AG04449 (cell line): ENCODE results near the gene WDR27.
A peak's percentile ranks its signal among the peaks of the same experiment; 100 is the strongest.
"Not testable (repeated sequence)": the region's sequence is repeated elsewhere in the genome, so short reads cannot be mapped to it uniquely, and the experiment has no call there.

ENCODE experiments used
- CTCF ChIA-PET: fragments of 350-600 bp; formaldehyde crosslinking; extraction: SDS; loops from one replicate; lab custom pipeline; 2021; ENCODE audit warnings: antibody characterized with exemption; lab: Yijun Ruan, JAX
- POLR2A ChIA-PET: fragments of 400-600, 350-600 bp; formaldehyde crosslinking; extraction: SDS; loops from one replicate; lab custom pipeline; 2020; ENCODE audit warnings: antibody characterized with exemption, inconsistent platforms; lab: Yijun Ruan, JAX
- DNase-seq: peaks from one replicate; pipeline ENCODE4 v3.0.0-alpha.2; 2010; ENCODE audit warnings: low read depth, low spot score
- H3K4me3 ChIP-seq: 2 replicates; pipeline ENCODE4 v1.5.1; 2011; ENCODE audit warnings: low read depth, mild to moderate bottlenecking, control low read depth, low read length
- TF ChIP-seq, protein P1 (sequence below): IDR thresholded peaks from one replicate; pipeline ENCODE4 v1.5.1; 2011; ENCODE audit warnings: mild to moderate bottlenecking, moderate library complexity, low read length, control low read depth, inconsistent platforms; ENCODE audit not compliant: insufficient read depth; ENCODE audit errors: missing control alignments

The WDR27 gene

GRCh38 chr6:169439710-169440109 lies 262.1 kb downstream of the WDR27 start:
- CTCF ChIA-PET: no interaction called here
- no peak overlapping the region for H3K4me3 ChIP-seq
- POLR2A ChIA-PET: no interaction called here
- TF ChIP-seq, protein P1, sequence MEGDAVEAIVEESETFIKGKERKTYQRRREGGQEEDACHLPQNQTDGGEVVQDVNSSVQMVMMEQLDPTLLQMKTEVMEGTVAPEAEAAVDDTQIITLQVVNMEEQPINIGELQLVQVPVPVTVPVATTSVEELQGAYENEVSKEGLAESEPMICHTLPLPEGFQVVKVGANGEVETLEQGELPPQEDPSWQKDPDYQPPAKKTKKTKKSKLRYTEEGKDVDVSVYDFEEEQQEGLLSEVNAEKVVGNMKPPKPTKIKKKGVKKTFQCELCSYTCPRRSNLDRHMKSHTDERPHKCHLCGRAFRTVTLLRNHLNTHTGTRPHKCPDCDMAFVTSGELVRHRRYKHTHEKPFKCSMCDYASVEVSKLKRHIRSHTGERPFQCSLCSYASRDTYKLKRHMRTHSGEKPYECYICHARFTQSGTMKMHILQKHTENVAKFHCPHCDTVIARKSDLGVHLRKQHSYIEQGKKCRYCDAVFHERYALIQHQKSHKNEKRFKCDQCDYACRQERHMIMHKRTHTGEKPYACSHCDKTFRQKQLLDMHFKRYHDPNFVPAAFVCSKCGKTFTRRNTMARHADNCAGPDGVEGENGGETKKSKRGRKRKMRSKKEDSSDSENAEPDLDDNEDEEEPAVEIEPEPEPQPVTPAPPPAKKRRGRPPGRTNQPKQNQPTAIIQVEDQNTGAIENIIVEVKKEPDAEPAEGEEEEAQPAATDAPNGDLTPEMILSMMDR: no peak
- no peak for DNase-seq

- POLR2A ChIA-PET, CTCF ChIA-PET, DNase-seq, H3K4me3 ChIP-seq: not testable (repeated sequence)
These were observed 267.3 kb downstream of the WDR27 start for GRCh38 chr6:169434554-169434953.

- DNase-seq: no peak
- POLR2A ChIA-PET: no interaction called here
- no peak overlapping the region for H3K4me3 ChIP-seq
- TF ChIP-seq, protein P1: no peak
- CTCF ChIA-PET: interaction anchor here (1.6 kb wide), 1 partner anchor 76 kb away, joined by 3 read pairs; no protein-coding TSS in a partner anchor
These were observed 272.8 kb downstream of the WDR27 start for GRCh38 chr6:169429001-169429400.

GRCh38 chr6:169428532-169428931 lies 273.3 kb downstream of the WDR27 start:
- POLR2A ChIA-PET: no interaction called here
- CTCF ChIA-PET: interaction anchor here (1.6 kb wide), 1 partner anchor 76 kb away, joined by 3 read pairs; no protein-coding TSS in a partner anchor
- TF ChIP-seq, protein P1: no peak

DNA sequence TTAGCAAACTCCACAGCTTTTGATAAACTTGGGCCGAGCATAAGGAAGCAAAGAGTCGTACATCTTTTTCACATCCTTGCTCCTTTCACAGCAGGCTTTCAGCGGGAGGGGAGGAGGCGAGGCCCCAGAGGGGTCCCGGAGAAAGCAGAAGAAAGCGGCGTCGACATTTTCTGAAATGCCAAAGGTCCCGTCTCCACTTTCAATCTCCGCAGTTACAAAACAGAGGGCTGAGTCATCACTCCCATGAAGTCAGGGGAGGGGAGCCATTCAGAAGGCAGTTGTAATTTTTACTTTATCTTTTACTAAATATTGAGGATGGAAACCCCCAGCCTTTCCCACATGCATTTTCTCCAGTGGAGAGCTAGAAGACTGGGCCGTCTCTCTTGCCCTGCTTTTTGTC lies 274.0 kb downstream of the WDR27 start:
- TF ChIP-seq, protein P1: no peak
- no peak for DNase-seq
- POLR2A ChIA-PET: no interaction called here
- CTCF ChIA-PET: interaction anchor here (1.6 kb wide), 1 partner anchor 77 kb away, joined by 3 read pairs; no protein-coding TSS in a partner anchor
- H3K4me3 ChIP-seq: peak overlapping the region; percentile 18

More at GRCh38 chr6:169428532-169428931, 273.3 kb downstream of the WDR27 start:
- no peak overlapping the region for H3K4me3 ChIP-seq
- DNase-seq: no peak

DNA sequence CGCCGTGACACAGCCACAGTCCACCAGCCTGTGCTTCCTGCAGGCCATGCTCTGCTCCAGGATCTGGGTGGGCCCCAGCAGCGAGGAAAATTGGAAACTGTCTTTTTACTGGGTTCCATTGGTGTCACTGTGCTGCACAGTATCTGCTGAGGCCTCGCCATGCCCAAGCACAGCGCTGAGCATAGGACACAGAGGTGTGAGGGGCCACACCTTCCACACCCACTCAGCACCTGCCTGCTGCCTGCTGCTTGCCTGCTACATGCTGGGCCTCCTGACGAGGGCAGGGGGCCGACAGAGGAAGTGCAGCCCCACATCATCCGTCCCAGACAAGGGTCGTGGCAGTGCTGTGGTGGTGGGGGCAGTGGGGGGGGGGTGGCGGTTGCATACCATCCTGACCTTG lies 275.2 kb downstream of the WDR27 start:
- no peak overlapping the region for H3K4me3 ChIP-seq
- TF ChIP-seq, protein P1: no peak
- ChIA-PET POLR2A (no interaction called here), CTCF (no interaction called here)
- no peak for DNase-seq

GRCh38 chr6:169425628-169426370 lies 276.0 kb downstream of the WDR27 start:
- ChIA-PET POLR2A (interaction anchor here (0.7 kb wide), 1 partner anchor 13 kb away, joined by 3 read pairs; no protein-coding TSS in a partner anchor), CTCF (no interaction called here)
- TF ChIP-seq, protein P1: no peak
- no peak overlapping the region for H3K4me3 ChIP-seq
- DNase-seq: no peak
